Peyer's patch (tissue), 4 donors: ENCODE results near the gene AMER3. TPM values are rescaled to one million over a fixed set of nuclear protein-coding genes. Genes with fewer than 3 reads are reported as not detected.
"Not testable (repeated sequence)": the region's sequence is repeated elsewhere in the genome, so short reads cannot be mapped to it uniquely, and the experiment has no call there.

Source experiments
- DNase-seq, 3 donors: peaks; one replicate each; pipeline ENCODE4 v3.0.0-alpha.2; 2017 to 2019
- H3K27ac ChIP-seq, 4 donors: fragments of 200-600 bp; sonication (generic); one replicate each; pipeline ENCODE4 v1.5.1; 2016 to 2019
- H3K27me3 ChIP-seq, 2 donors: fragments of 200-600 bp; sonication (generic); one replicate each; pipeline ENCODE4 v1.5.1; 2019
- H3K36me3 ChIP-seq, 3 donors: fragments of 200-600 bp; sonication (generic); one replicate each; pipeline ENCODE4 v1.5.1; 2016 to 2019
- H3K4me1 ChIP-seq, 4 donors: fragments of 200-600 bp; sonication (generic); one replicate each; pipeline ENCODE4 v1.5.1; 2016 to 2019
- H3K4me3 ChIP-seq, 4 donors: fragments of 200-600 bp; sonication (generic); 1 replicate in 3 of 4; 2 replicates in 1 of 4; pipeline ENCODE4 v1.5.1; 2016 to 2019; ENCODE audit warnings: mild to moderate bottlenecking in 1 of 4
- H3K9me3 ChIP-seq, 4 donors: fragments of 200-600 bp; sonication (generic); one replicate each; pipeline ENCODE4 v1.5.1; 2016 to 2019; ENCODE audit warnings: mild to moderate bottlenecking in 1 of 4
- POLR2A ChIP-seq, 2 donors: fragments of 450-650 bp; IDR thresholded peaks; one replicate each; pipeline ENCODE4 v1.5.1; 2017; ENCODE audit warnings: antibody characterized with exemption in 2 of 2, mild to moderate bottlenecking in 2 of 2, moderate library complexity in 2 of 2
- total RNA-seq, 4 donors: library from RNA; depleted of rRNA; stranded (reverse); fragments of >200 nt; gene quantifications; one replicate each; pipeline ENCODE4 v1.1.0, GENCODE V29; 2016
- TF ChIP-seq, protein P1 (sequence below), 6 experiments: fragments of 450-650 bp in 4 of 6; fragments of 200-600 bp in 2 of 6; sonication (generic) in 1 of 6; IDR thresholded peaks; one replicate each; pipeline ENCODE4 v1.5.1; 2017 to 2019; ENCODE audit warnings: antibody characterized with exemption in 6 of 6, mild to moderate bottlenecking in 3 of 6, moderate library complexity in 1 of 6

The AMER3 gene
- total RNA-seq, 4 donors from 2014 or later, result 0.13 to 1.1 (median 0.70) TPM; not detected in 1

DNA sequence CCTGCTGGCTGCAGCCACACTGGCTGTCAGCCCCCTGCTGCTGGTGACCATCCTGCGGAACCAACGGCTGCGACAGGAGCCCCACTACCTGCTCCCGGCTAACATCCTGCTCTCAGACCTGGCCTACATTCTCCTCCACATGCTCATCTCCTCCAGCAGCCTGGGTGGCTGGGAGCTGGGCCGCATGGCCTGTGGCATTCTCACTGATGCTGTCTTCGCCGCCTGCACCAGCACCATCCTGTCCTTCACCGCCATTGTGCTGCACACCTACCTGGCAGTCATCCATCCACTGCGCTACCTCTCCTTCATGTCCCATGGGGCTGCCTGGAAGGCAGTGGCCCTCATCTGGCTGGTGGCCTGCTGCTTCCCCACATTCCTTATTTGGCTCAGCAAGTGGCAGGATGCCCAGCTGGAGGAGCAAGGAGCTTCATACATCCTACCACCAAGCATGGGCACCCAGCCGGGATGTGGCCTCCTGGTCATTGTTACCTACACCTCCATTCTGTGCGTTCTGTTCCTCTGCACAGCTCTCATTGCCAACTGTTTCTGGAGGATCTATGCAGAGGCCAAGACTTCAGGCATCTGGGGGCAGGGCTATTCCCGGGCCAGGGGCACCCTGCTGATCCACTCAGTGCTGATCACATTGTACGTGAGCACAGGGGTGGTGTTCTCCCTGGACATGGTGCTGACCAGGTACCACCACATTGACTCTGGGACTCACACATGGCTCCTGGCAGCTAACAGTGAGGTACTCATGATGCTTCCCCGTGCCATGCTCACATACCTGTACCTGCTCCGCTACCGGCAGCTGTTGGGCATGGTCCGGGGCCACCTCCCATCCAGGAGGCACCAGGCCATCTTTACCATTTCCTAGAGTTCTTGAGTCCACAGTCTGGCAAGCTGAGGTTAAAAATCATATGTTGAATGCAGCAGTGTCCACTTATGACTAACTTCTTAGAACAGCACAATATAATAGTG lies 25.7 kb upstream of the AMER3 start:
- no peak for TF ChIP-seq POLR2A (IDR thresholded peaks at IDR 0.05)
- TF ChIP-seq, protein P1, sequence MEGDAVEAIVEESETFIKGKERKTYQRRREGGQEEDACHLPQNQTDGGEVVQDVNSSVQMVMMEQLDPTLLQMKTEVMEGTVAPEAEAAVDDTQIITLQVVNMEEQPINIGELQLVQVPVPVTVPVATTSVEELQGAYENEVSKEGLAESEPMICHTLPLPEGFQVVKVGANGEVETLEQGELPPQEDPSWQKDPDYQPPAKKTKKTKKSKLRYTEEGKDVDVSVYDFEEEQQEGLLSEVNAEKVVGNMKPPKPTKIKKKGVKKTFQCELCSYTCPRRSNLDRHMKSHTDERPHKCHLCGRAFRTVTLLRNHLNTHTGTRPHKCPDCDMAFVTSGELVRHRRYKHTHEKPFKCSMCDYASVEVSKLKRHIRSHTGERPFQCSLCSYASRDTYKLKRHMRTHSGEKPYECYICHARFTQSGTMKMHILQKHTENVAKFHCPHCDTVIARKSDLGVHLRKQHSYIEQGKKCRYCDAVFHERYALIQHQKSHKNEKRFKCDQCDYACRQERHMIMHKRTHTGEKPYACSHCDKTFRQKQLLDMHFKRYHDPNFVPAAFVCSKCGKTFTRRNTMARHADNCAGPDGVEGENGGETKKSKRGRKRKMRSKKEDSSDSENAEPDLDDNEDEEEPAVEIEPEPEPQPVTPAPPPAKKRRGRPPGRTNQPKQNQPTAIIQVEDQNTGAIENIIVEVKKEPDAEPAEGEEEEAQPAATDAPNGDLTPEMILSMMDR (IDR thresholded peaks at IDR 0.05), result no peak
- Histone ChIP-seq H3K27ac (no peak overlapping the region), H3K27me3 (no peaks in the 10 kb centered on the region), H3K36me3 (no peaks in the 10 kb centered on the region), H3K4me1 (peaks cover 6 to 22% (median 8%) of the 10 kb centered on the region in 4 donors), H3K9me3 (no peaks in the 10 kb centered on the region), H3K4me3 (no peak overlapping the region)
- DNase-seq, result no peak

DNA sequence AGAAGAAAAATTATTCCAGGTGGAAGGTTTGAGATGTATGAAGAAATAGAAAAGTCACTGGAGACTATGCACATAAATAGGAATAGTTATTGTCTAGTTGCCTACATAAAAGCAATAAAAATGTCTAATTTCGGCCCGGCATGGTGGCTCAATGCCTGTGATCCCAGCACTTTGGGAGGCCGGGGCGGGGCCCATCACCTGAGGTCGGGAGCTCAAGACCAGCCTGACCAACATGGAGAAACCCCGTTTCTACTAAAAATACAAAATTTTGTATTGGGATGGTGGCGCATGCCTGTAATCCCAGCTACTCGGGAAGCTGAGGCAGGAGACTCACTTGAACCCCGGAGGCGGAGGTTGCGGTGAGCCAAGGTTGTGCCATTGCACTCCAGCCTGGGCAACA lies 23.1 kb upstream of the AMER3 start:
- not testable (repeated sequence) for DNase-seq, H3K4me3 ChIP-seq, H3K9me3 ChIP-seq, H3K36me3 ChIP-seq, H3K27ac ChIP-seq, H3K27me3 ChIP-seq, H3K4me1 ChIP-seq

DNA sequence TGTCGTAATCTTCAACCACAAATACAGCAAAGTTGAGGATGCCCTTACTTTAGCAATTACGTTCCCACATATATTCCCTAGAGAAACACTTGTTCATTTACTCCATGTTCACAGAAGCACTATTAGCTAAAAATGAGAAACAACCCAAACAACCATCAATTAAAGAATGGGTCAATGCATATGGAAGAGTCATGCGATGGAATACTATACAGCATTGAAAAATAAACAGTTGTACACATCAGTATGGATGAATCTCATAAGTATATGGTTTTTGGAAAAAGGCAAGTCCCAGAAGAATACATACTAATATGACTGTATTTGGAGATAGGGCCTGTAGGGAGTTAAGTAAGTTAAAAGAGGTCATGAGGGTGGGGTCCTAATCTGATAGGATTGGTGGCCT lies 20.1 kb upstream of the AMER3 start:
- TF ChIP-seq, protein P1 (IDR thresholded peaks at IDR 0.05), result no peak
- TF ChIP-seq POLR2A (IDR thresholded peaks at IDR 0.05), result no peak
- Histone ChIP-seq H3K36me3 (no peaks in the 10 kb centered on the region), H3K27me3 (no peaks in the 10 kb centered on the region), H3K4me3 (no peak overlapping the region), H3K4me1 (no peaks in the 10 kb centered on the region), H3K27ac (no peak overlapping the region), H3K9me3 (no peaks in the 10 kb centered on the region)
- DNase-seq, result no peak

DNA sequence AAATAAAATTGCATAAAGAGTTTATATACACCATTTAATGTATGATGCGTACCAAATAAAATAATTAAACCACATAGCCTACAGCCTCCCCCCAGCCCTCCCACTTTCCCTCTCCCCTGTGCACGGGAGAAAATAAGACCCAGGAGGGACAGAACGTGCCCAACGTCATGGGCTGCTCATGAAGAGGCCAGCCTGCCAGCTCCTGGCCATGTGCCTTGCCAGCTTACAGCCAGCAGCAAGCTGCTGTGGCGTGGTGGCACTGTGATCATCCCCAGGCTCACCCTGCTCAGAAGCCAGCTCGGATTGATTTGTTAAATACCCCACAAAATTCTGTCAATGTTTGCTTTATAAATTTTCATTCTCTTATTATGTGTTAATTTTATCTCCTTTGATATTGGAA lies 18.9 kb upstream of the AMER3 start:
- no peak for TF ChIP-seq POLR2A (IDR thresholded peaks at IDR 0.05)
- TF ChIP-seq, protein P1 (IDR thresholded peaks at IDR 0.05), result no peak
- no peak overlapping the region for H3K4me3 ChIP-seq
- no peaks in the 10 kb centered on the region for H3K9me3 ChIP-seq
- DNase-seq, result no peak
- no peaks in the 10 kb centered on the region for H3K4me1 ChIP-seq
- no peak overlapping the region for H3K27ac ChIP-seq
- no peaks in the 10 kb centered on the region for H3K36me3 ChIP-seq
- no peaks in the 10 kb centered on the region for H3K27me3 ChIP-seq

DNA sequence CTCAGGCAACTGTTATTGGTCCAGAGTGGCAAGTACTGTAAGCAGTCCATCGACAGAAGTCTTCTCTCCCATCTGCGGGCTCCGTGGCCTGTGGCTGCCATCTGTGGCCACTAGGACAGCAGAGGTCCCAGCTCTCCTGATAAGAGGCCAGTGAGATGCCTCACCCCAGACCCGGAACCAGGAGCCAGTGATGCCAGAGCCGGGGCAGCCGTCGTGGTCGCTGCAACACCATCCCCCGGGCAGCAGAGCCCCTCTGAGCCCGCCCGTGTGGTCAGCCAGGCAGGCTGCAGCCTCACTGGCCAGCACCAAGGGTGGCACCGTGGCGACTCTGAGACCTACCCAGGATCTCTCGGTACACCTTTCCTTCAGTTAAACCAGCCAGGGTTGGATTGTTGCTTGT lies 17.7 kb upstream of the AMER3 start:
- Histone ChIP-seq H3K27ac (no peak overlapping the region), H3K27me3 (no peaks in the 10 kb centered on the region), H3K4me3 (no peak overlapping the region), H3K9me3 (no peaks in the 10 kb centered on the region), H3K4me1 (no peaks in the 10 kb centered on the region), H3K36me3 (no peaks in the 10 kb centered on the region)
- no peak for TF ChIP-seq POLR2A (IDR thresholded peaks at IDR 0.05)
- TF ChIP-seq, protein P1 (IDR thresholded peaks at IDR 0.05), result no peak
- no peak for DNase-seq

DNA sequence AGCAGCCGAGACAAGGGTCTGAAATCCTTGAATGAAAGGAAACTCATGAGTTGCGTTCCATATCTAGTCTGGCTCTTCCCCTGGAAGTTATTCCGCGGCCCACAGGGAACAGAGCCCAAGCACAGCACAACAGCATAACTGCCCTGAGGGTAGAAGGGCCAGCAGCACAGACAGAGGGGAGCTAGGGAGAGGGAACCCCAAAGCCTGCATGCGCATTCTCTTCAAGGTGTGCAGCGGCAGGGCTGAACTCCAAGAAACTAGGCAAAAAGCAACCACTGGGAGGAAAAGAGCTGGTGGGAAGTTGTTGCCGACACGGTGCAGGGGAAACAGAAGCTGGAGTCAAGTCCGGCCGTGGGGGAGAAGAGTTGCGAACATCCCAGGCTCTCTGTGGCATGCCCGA lies 14.7 kb upstream of the AMER3 start:
- no peaks in the 10 kb centered on the region for H3K4me1 ChIP-seq
- H3K4me3 ChIP-seq, result no peak overlapping the region
- H3K27me3 ChIP-seq, result no peaks in the 10 kb centered on the region
- TF ChIP-seq, protein P1 (IDR thresholded peaks at IDR 0.05), result no peak
- no peak for TF ChIP-seq POLR2A (IDR thresholded peaks at IDR 0.05)
- H3K9me3 ChIP-seq, result no peaks in the 10 kb centered on the region
- H3K36me3 ChIP-seq, result no peaks in the 10 kb centered on the region
- DNase-seq, result no peak
- no peak overlapping the region for H3K27ac ChIP-seq
